ENCODE results near the gene CSPG4.
"Not testable (repeated sequence)": the region's sequence is repeated elsewhere in the genome, so short reads cannot be mapped to it uniquely, and the experiment has no call there.

GRCh38 chr15:75633922-75634321 lies 78.7 kb downstream of the CSPG4 start:
- TF ChIP-seq CTCF (optimal IDR thresholded peaks at IDR 0.05 in 1 of 3, IDR thresholded peaks at IDR 0.05 in 1 of 3, conservative IDR thresholded peaks at IDR 0.05 in 1 of 3; ENCODE audit: extremely low read depth in 1 of 3, insufficient read depth in 2 of 3, low read length in 3 of 3); EZH2 (IDR thresholded peaks at IDR 0.05; ENCODE audit: low read length): not testable (repeated sequence)
